ENCODE measurements around the gene AKAP17A.

Gene AKAP17A, protein sequence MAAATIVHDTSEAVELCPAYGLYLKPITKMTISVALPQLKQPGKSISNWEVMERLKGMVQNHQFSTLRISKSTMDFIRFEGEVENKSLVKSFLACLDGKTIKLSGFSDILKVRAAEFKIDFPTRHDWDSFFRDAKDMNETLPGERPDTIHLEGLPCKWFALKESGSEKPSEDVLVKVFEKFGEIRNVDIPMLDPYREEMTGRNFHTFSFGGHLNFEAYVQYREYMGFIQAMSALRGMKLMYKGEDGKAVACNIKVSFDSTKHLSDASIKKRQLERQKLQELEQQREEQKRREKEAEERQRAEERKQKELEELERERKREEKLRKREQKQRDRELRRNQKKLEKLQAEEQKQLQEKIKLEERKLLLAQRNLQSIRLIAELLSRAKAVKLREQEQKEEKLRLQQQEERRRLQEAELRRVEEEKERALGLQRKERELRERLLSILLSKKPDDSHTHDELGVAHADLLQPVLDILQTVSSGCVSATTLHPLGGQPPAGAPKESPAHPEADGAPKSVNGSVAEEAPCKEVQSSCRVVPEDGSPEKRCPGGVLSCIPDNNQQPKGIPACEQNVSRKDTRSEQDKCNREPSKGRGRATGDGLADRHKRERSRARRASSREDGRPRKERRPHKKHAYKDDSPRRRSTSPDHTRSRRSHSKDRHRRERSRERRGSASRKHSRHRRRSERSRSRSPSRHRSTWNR

DNA sequence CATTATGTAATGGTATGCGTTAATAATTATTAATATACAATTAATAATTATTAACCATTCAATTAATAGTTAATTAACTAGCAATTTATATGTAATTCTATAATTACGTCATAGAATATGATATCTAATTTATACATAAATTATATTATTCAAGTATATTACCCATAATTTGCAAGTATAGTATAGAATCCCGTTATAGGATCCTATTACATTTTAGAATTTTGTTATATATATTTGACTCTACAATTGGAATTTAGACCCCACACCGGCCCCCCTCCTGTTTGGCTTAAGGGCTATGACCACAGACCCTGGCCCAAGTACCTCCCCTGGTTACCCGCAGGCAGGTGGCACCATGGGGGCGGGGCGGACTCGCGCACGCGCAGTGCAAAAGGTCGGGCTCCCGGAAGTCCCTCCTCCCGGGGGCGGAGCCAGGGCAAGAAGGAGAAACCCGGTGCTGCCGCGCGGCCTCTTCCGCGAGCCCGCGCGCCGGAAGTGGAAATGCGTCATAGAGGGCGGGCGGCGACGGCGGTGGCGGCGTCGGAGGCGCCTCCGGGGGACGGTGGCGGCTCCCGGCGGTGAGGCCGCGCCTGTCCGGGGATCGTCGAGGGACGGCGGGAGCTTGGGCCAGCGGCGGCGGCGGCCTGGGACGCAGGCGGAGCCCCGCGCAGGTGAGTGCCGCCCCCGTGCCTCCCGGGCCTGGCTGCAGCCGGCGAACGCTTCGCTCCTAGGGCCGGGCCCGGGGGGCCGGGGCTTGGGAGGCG is at the start of gene AKAP17A:
TSS of gene AKAP17A (plus strand) at position 503 of the 761 bp plus-strand sequence. CDS start 1,859 bp downstream, outside the sequence.
- DNase-seq (ENCODE audit: low read depth, low spot score), result peak; percentile 95
- peak within 1 kb of the TSS; percentile 95 for H3K4me3 ChIP-seq (ENCODE audit: insufficient read length, low read depth)
- TF ChIP-seq SUZ12 (IDR thresholded peaks at IDR 0.05; ENCODE audit: extremely low read depth, insufficient read depth, insufficient read length) (no peak), YY1 (IDR thresholded peaks at IDR 0.05; ENCODE audit: insufficient read depth, insufficient read length) (no peak), ZNF274 (IDR thresholded peaks at IDR 0.05; ENCODE audit: low read depth, low read length) (no peak)
- H3K9me3 ChIP-seq (ENCODE audit: insufficient read depth, low read length), result no peaks in the 10 kb centered on the region
- peak within 1 kb of the TSS; percentile 98 for H3K9ac ChIP-seq (ENCODE audit: insufficient read length, low read depth)
- no peaks in the 10 kb centered on the region for H3K27me3 ChIP-seq (ENCODE audit: insufficient read depth, insufficient read length)
- H3K36me3 ChIP-seq (ENCODE audit: insufficient read depth, insufficient read length, low read length), result peaks cover 36% of the 10 kb centered on the region
- H3K4me1 ChIP-seq (ENCODE audit: insufficient read depth, insufficient read length), result peaks cover 17% of the 10 kb centered on the region

DNA sequence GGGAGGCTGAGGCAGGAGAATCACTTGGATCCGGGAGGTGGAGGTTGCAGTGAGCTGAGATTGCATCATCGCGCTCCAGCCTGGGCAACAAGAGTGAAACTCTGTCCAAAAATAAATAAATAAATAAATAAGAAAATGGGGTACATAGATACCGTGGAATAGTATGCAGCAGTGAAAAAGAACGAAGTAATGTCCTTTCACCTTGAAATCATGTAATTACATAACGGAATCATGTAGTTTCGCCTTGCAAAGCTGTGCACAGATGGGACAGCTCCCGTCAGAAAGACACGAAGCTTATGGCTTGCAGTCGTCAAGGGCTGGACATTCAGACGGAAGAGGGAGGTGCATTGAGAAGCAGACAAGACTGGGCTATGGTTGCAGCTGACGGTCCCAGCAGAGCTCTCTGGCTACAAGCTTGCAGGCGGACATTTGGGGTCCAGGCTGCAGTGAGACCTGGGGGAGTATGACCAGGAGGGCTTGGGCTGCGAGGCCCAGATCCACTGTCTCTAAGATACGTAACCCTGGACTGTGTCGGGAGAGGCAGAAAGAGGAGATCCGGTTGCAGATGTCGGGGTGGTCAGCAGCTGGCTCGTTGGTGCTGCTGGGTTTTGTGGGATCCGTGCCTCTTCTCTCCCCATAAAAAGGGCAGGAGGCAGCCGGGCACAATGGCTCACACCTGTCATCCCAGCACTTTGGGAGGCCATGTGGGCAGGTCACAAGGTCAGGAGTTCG is 48.2 kb upstream of the AKAP17A start:
- no peak overlapping the region for H3K4me3 ChIP-seq (ENCODE audit: insufficient read length, low read depth)
- no peaks in the 10 kb centered on the region for H3K36me3 ChIP-seq (ENCODE audit: insufficient read depth, insufficient read length, low read length)
- no peaks in the 10 kb centered on the region for H3K4me1 ChIP-seq (ENCODE audit: insufficient read depth, insufficient read length)
- H3K9ac ChIP-seq (ENCODE audit: insufficient read length, low read depth), result no peak overlapping the region
- no peak for DNase-seq (ENCODE audit: low read depth, low spot score)
- no peaks in the 10 kb centered on the region for H3K9me3 ChIP-seq (ENCODE audit: insufficient read depth, low read length)
- no peaks in the 10 kb centered on the region for H3K27me3 ChIP-seq (ENCODE audit: insufficient read depth, insufficient read length)
- TF ChIP-seq SUZ12 (IDR thresholded peaks at IDR 0.05; ENCODE audit: extremely low read depth, insufficient read depth, insufficient read length) (no peak), YY1 (IDR thresholded peaks at IDR 0.05; ENCODE audit: insufficient read depth, insufficient read length) (no peak)

DNA sequence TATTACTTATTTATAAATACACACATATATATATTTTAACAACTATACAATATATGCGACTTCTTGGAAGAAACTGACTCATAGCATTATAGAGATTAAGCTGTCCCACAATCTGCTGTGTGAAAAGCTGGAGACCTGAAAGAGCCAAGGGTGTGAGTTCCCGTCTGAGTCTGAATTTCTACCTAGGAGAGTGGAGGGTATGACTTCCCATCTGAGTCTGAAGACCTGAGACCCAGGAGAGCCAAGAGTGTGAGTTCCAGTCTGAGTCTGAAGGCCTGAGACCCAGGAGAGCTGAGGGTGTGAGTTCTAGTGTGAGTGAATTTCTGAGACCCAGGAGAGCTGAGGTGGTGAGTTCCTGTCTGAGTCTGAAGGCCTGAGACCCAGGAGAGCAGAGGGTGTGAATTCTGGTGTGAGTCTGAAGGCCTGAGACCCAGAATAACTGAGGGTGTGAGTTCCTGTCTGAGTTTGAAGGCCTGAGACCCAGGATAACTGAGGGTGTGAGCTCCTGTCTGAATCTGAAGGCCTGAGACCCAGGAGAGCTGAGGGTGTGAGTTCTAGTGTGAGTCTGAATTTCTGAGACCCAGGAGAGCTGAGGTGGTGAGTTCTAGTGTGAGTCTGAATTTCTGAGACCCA is 45.5 kb upstream of the AKAP17A start:
- H3K4me1 ChIP-seq (ENCODE audit: insufficient read depth, insufficient read length), result no peaks in the 10 kb centered on the region
- TF ChIP-seq SUZ12 (IDR thresholded peaks at IDR 0.05; ENCODE audit: extremely low read depth, insufficient read depth, insufficient read length), result no peak
- no peak for TF ChIP-seq YY1 (IDR thresholded peaks at IDR 0.05; ENCODE audit: insufficient read depth, insufficient read length)
- no peak for TF ChIP-seq ZNF274 (IDR thresholded peaks at IDR 0.05; ENCODE audit: low read depth, low read length)

DNA sequence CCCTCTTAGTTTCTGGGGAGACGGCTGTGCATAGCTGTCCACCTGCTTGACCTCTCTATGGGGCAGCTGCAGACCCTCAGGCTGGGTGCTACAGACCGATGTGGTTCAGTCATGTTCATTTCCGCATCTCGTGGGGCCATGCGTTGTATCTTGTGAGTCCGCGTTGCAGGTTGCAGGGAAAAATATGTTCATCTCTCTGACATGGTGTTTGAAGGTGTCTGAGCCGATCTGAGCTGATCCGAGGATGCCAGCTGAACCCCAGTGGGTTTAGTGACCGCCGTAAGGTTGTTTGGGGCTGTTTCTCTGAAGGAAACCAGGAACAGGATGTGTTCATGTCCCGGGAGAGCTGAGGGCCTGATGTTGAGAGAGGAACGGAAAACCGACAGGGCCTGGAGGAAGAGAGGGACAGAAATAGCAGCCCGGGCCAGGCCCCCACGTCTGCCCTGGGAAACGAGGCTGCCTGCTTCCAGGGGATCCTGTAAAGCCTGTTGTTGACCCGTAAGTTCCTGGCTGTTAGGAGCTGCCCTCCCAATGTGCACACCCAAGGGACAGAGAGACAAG is 44.6 kb upstream of the AKAP17A start:
- Histone ChIP-seq H3K4me1 (ENCODE audit: insufficient read depth, insufficient read length) (no peaks in the 10 kb centered on the region), H3K9ac (ENCODE audit: insufficient read length, low read depth) (no peak overlapping the region), H3K9me3 (ENCODE audit: insufficient read depth, low read length) (no peaks in the 10 kb centered on the region), H3K36me3 (ENCODE audit: insufficient read depth, insufficient read length, low read length) (no peaks in the 10 kb centered on the region), H3K4me3 (ENCODE audit: insufficient read length, low read depth) (no peak overlapping the region), H3K27me3 (ENCODE audit: insufficient read depth, insufficient read length) (no peaks in the 10 kb centered on the region)
- no peak for DNase-seq (ENCODE audit: low read depth, low spot score)
- TF ChIP-seq SUZ12 (IDR thresholded peaks at IDR 0.05; ENCODE audit: extremely low read depth, insufficient read depth, insufficient read length), result no peak
- no peak for TF ChIP-seq ZNF274 (IDR thresholded peaks at IDR 0.05; ENCODE audit: low read depth, low read length)
- no peak for TF ChIP-seq YY1 (IDR thresholded peaks at IDR 0.05; ENCODE audit: insufficient read depth, insufficient read length)

More for the DNA sequence above, 45.5 kb upstream of the AKAP17A start:
- Histone ChIP-seq H3K4me3 (ENCODE audit: insufficient read length, low read depth) (no peak overlapping the region), H3K9me3 (ENCODE audit: insufficient read depth, low read length) (no peaks in the 10 kb centered on the region), H3K9ac (ENCODE audit: insufficient read length, low read depth) (no peak overlapping the region), H3K36me3 (ENCODE audit: insufficient read depth, insufficient read length, low read length) (no peaks in the 10 kb centered on the region), H3K27me3 (ENCODE audit: insufficient read depth, insufficient read length) (no peaks in the 10 kb centered on the region)
- no peak for DNase-seq (ENCODE audit: low read depth, low spot score)

- Histone ChIP-seq H3K36me3 (ENCODE audit: insufficient read depth, insufficient read length, low read length) (no peaks in the 10 kb centered on the region), H3K4me1 (ENCODE audit: insufficient read depth, insufficient read length) (no peaks in the 10 kb centered on the region), H3K9me3 (ENCODE audit: insufficient read depth, low read length) (peaks cover 4% of the 10 kb centered on the region; the same call in 1 of the 2 replicates), H3K9ac (ENCODE audit: insufficient read length, low read depth) (no peak overlapping the region), H3K27me3 (ENCODE audit: insufficient read depth, insufficient read length) (no peaks in the 10 kb centered on the region), H3K4me3 (ENCODE audit: insufficient read length, low read depth) (no peak overlapping the region)
- no peak for DNase-seq (ENCODE audit: low read depth, low spot score)
- no peak for TF ChIP-seq YY1 (IDR thresholded peaks at IDR 0.05; ENCODE audit: insufficient read depth, insufficient read length)
- TF ChIP-seq ZNF274 (IDR thresholded peaks at IDR 0.05; ENCODE audit: low read depth, low read length), result no peak
- no peak for TF ChIP-seq SUZ12 (IDR thresholded peaks at IDR 0.05; ENCODE audit: extremely low read depth, insufficient read depth, insufficient read length)
These were observed 39.4 kb upstream of the AKAP17A start for GRCh38 chrX:1551959-1552546.
